ENCODE measurements around the gene DTNA.

DNA sequence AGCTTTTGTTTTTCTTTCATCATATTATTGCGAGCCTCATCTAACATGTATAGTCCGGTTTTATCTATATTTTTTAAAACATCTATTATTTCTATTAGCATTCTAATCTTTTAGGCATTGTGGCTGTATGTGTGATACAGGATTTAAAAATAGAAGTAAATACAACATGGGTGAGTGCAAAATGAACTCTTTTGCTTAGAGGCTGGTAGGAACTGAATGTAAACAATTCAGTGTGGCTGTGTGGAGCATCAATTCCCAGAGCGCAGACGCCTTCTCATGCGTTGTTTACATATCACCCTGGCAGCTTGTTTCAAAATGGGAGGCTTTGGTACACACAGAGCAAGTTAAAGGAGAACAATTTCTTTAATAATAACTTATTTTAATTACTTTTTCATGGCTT, 836 bp downstream of the DTNA start:
- TF ChIP-seq, protein P1, sequence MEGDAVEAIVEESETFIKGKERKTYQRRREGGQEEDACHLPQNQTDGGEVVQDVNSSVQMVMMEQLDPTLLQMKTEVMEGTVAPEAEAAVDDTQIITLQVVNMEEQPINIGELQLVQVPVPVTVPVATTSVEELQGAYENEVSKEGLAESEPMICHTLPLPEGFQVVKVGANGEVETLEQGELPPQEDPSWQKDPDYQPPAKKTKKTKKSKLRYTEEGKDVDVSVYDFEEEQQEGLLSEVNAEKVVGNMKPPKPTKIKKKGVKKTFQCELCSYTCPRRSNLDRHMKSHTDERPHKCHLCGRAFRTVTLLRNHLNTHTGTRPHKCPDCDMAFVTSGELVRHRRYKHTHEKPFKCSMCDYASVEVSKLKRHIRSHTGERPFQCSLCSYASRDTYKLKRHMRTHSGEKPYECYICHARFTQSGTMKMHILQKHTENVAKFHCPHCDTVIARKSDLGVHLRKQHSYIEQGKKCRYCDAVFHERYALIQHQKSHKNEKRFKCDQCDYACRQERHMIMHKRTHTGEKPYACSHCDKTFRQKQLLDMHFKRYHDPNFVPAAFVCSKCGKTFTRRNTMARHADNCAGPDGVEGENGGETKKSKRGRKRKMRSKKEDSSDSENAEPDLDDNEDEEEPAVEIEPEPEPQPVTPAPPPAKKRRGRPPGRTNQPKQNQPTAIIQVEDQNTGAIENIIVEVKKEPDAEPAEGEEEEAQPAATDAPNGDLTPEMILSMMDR (optimal IDR thresholded peaks at IDR 0.05 in 1 of 3, IDR thresholded peaks at IDR 0.05 in 1 of 3, conservative IDR thresholded peaks at IDR 0.05 in 1 of 3; ENCODE audit: extremely low read depth in 1 of 3, insufficient read depth in 2 of 3, low read length in 3 of 3): no peak
- no peak for TF ChIP-seq EZH2 (IDR thresholded peaks at IDR 0.05; ENCODE audit: low read length)
